Germinal center (tissue), 1 donor: ENCODE results near the gene IARS2.
A peak's percentile ranks its signal among the peaks of the same experiment; 100 is the strongest.
"Not testable (repeated sequence)": the region's sequence is repeated elsewhere in the genome, so short reads cannot be mapped to it uniquely, and the experiment has no call there.

ENCODE experiments used
- DNase-seq: peaks from one replicate; pipeline ENCODE4 v3.0.0; 2012; ENCODE audit warnings: mixed read lengths, low spot score

IARS2 gene

DNA sequence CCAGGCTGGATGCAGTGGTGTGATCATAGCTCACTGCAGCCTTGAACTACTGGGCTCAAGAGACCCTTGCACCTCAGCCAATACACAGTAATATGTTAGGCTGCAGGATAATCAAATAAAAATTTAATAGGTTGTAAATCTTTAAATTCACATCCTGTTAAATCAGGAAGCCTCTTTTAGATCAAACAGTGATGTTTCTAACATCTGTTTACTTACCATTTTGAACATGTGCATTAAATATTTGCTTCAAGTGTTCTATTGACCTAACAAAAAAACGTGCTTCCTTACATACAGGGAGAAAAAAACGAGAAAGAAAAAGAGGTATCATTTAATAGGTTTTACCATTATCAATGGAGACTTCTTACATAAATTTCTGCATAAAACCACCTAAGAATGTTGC lies 70.6 kb downstream of the IARS2 start:
- no peak for DNase-seq

DNA sequence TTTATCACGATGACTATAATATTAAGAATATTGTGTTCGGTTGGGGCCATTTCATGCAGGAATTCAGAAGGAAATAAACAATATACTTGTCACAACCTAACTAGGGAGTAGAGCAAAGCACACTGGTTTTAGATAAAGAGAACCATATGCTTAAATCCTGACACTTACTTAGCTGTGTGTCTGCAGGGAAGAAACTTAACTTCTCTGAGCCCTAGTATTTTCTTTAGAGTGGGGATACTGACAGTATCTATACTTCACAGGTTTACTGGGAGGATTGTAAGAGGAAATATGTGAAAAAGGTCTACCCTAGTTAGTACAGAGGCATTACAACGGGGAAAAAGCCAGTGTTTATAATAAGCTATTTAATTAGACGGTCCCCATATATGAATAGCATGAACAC lies 72.9 kb downstream of the IARS2 start:
- no peak for DNase-seq

DNA sequence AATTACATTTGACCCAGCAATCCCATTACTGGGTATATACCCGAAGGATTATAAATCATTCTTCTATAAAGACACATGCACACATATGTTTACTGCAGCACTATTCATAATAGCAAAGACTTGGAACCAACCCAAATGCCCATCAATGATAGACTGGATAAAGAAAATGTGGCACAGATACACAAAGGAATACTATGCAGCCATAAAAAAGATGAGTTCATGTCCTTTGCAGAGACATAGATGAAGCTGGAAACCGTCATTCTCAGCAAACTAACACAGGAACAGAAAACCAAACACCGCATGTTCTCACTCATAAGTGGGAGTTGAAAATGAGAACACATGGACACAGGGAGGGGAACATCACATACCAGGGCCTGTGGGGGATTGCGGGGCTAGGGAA lies 76.0 kb downstream of the IARS2 start:
- not testable (repeated sequence) for DNase-seq

DNA sequence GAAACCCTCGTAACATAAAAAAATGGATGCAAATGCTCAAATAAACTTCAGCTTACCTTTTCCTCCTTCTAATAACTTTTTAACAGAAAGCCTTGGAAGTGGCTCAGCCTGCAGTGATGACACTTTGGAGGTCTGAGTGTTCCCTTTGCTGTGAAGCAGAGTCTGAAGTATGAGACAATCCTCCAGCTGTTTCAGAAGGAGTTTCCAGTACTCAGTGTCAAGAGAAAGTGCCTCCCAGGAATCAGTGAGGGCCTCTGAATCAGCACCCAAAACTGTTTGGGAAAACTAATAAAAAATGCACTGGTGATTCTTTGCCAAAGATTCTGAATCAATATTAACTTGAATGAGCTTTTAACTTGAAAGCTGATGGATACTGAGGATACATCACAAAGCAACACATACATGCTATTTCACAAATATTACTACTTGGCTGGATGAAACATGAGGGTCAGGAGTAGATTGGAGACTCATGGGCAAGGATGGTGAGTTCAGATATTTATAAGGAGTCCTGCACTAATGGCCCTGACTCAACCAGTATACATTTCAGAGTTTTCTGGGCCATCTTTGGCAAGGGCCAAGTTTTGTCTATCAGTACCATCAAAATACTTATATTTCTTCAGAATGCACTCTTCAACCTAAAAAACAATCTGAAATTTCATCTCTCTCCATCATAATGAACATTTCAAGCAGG lies 77.0 kb downstream of the IARS2 start:
- no peak for DNase-seq

DNA sequence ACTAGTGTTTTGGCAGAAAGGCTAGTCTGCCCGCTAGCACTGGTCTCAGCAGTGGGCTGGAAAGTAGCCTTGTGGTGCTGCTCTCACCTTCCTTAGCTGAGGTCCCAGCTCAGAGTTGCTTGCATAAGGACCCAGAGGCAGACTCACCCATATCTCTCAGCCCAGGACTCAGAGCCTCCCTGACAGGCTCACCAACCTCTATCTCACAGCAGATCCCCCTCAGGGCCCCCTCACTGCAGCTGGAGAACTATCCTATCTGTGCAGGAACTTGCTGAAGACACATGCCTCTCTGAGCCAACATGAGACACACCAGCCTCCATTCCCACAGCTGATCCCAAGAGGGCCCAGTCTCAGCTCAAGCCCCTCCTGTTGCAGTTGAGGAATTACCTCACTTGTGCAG lies 82.6 kb downstream of the IARS2 start:
- no peak for DNase-seq

DNA sequence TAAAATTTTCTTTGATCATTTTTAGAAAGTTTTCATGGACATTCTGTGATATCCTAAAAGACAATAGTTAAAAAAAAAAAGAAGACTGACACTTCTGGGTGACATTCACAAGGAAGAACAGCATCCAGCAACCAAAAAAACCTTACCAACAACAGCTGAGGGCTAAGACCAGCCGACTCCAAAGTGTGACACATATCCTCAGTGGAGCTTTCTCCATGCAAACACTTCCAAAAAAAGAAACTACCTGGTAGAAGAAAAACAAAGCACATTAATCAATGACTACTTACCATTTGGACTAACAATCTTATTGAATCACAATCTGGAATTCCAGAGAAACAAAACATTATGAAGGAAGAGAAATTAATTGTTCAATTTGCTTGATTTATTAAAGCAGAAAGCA lies 88.2 kb downstream of the IARS2 start:
- no peak for DNase-seq

DNA sequence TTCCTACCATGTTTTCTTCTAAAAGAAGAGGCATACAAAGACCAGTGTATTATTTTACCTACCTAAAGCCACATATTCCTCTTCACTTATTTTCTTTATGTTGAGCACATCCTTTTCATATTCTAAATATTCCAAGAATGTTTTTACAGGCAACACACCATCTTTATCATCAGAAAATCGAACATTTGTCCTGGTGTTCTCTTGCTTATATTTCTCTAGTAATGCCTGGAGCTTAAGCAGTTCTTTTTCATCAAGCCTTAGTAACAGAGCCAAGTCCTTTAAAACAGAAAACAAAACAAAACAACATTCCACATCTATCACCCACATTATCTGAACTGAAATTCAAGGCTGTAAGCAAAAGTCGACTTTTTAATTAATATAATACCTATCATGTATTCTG lies 88.7 kb downstream of the IARS2 start:
- no peak for DNase-seq

DNA sequence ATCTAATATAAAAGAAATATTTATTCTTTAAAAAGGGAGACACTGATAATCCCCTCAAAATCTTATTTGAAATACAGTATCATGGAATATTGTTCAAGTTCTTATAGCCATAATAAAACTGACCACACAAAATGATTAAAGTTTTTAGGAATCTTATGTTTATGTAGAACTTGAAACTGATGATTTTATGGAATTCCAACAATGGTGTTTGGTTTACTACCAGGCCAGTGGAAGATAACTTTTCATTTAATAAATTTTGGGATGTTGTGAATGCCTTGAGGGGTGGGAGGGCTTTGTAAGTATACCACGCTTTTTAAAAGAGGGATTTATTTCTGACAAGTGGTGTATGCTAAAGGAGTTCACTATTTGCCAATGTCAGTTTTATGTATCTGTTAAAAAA lies 90.6 kb downstream of the IARS2 start:
- DNase-seq = no peak

DNA sequence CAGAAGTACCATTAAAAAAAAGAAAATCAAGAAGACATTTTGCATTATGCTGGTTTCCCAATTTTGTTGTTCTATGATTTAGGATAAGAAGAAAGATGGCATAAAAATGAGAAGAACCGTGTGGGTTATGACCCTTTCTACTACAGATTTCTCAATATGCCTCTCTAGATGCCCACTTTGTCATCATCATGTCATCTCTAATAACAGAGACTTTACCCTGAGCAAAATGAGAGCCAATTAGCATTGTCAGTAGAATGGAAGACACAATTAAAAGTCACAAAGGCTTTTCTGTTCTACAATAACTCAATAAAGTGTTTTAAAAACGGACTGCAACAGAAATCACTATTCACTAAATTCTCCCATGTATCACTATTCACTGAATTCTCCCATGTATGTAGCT lies 92.8 kb downstream of the IARS2 start:
- no peak for DNase-seq

DNA sequence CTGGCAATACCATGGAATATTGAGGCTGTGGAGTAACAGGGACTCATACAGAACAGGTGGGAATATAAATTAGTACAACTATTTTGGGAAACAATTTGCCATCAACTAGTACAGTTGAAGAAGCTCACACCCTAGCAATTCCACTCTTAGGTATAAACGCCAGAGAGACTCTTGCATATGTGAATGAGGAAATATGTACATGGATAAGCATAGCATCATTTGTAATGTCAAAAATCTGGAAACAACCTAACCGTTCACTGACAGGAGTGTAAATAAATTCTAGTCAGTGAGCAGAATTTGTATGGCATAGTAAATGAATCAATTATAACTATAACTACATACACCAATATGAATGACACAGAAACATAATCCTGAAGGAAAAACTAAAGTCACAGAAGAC lies 94.6 kb downstream of the IARS2 start:
- no peak for DNase-seq

DNA sequence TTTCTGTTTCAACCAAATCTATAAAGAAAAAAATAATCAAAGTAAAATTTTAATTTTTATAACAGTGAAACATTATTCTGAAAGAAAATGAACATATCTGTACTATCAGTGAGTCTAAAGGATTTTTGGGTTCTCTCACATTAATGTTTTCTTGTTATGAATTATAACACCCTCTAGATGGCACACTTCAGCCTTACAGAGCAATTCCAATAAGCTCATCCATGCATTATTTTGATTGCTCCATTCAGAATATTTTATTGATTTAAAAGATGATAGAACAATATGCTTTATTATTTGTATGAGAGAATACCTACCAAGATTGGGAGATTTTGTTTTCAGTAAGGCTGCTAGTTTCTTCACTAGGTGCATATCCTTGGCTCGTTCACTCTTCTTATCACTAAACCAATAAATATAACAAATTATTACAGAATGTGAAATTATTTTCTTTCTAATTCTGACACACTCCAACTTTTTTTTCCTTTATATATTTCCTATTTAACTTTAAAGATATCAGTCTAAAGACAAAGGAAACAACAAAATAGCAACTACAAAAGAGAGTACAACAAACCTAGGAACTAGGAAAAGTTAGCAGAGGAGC lies 95.9 kb downstream of the IARS2 start:
- peak; percentile 24 for DNase-seq

DNA sequence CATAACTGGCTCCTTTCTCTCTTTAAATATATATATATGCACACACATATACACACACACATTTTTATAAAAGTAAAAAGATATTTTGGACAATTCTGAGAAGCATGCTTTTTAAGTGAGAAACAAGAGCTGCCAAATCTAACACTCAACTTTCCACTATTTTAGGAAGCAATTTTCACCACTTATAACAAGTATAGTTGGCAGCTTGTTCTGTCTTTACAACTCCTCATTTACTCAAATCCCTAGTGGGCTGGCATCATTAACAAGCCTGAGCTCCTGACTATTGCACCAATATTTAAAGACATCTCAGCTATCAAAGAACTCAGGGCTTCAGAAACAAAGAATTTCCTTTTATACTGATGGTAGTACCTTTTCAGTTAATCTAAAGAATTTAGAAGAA lies 101.8 kb downstream of the IARS2 start:
- no peak for DNase-seq
